Measurements from ENCODE around the gene GPR107. TPM values are rescaled to one million over a fixed set of nuclear protein-coding genes. Genes with fewer than 3 reads are reported as not detected.

The GPR107 gene
- total RNA-seq, 1 donor from 2014 or later, result 29.4 TPM

- DNase-seq (ENCODE audit: low read depth), result no peak
- Histone ChIP-seq H3K4me3 (ENCODE audit: low read depth, low read length) (peak overlapping the region; percentile 47), H3K36me3 (ENCODE audit: control insufficient read depth, insufficient read depth, low read length) (peaks cover 1% of the 10 kb centered on the region), H3K27me3 (ENCODE audit: control insufficient read depth, insufficient read depth, low read length) (no peaks in the 10 kb centered on the region)
- TF ChIP-seq CTCF (IDR thresholded peaks at IDR 0.05; ENCODE audit: insufficient read depth, low read length, poor library complexity, severe bottlenecking), result no peak
These were observed 119.9 kb downstream of the GPR107 start for GRCh38 chr9:130173666-130173983.

- TF ChIP-seq CTCF (IDR thresholded peaks at IDR 0.05; ENCODE audit: insufficient read depth, low read length, poor library complexity, severe bottlenecking), result no peak
- Histone ChIP-seq H3K27me3 (ENCODE audit: control insufficient read depth, insufficient read depth, low read length) (no peaks in the 10 kb centered on the region), H3K4me3 (ENCODE audit: low read depth, low read length) (peak overlapping the region; percentile 47), H3K36me3 (ENCODE audit: control insufficient read depth, insufficient read depth, low read length) (peaks cover 1% of the 10 kb centered on the region)
- no peak for DNase-seq (ENCODE audit: low read depth)
These were observed 120.3 kb downstream of the GPR107 start for GRCh38 chr9:130174025-130174424.

GRCh38 chr9:130174920-130175321, 121.2 kb downstream of the GPR107 start:
- no peak for TF ChIP-seq CTCF (IDR thresholded peaks at IDR 0.05; ENCODE audit: insufficient read depth, low read length, poor library complexity, severe bottlenecking)
- no peak for DNase-seq (ENCODE audit: low read depth)

GRCh38 chr9:130175355-130175754, 121.6 kb downstream of the GPR107 start:
- DNase-seq (ENCODE audit: low read depth), result no peak
- TF ChIP-seq CTCF (IDR thresholded peaks at IDR 0.05; ENCODE audit: insufficient read depth, low read length, poor library complexity, severe bottlenecking), result no peak
- H3K27me3 ChIP-seq (ENCODE audit: control insufficient read depth, insufficient read depth, low read length), result no peaks in the 10 kb centered on the region
- peaks cover 1% of the 10 kb centered on the region for H3K36me3 ChIP-seq (ENCODE audit: control insufficient read depth, insufficient read depth, low read length)
- H3K4me3 ChIP-seq (ENCODE audit: low read depth, low read length), result no peak overlapping the region

More at GRCh38 chr9:130174920-130175321, 121.2 kb downstream of the GPR107 start:
- H3K4me3 ChIP-seq (ENCODE audit: low read depth, low read length), result no peak overlapping the region
- H3K36me3 ChIP-seq (ENCODE audit: control insufficient read depth, insufficient read depth, low read length), result peaks cover 1% of the 10 kb centered on the region
- H3K27me3 ChIP-seq (ENCODE audit: control insufficient read depth, insufficient read depth, low read length), result no peaks in the 10 kb centered on the region

GRCh38 chr9:130176760-130177159, 123.1 kb downstream of the GPR107 start:
- H3K4me3 ChIP-seq (ENCODE audit: low read depth, low read length), result no peak overlapping the region
- no peak for TF ChIP-seq CTCF (IDR thresholded peaks at IDR 0.05; ENCODE audit: insufficient read depth, low read length, poor library complexity, severe bottlenecking)
- H3K36me3 ChIP-seq (ENCODE audit: control insufficient read depth, insufficient read depth, low read length), result peaks cover 1% of the 10 kb centered on the region
- H3K27me3 ChIP-seq (ENCODE audit: control insufficient read depth, insufficient read depth, low read length), result no peaks in the 10 kb centered on the region
- no peak for DNase-seq (ENCODE audit: low read depth)

Measured in kidney epithelial cell (primary cell).